ENCODE results near the gene KIF16B.

The KIF16B gene

DNA sequence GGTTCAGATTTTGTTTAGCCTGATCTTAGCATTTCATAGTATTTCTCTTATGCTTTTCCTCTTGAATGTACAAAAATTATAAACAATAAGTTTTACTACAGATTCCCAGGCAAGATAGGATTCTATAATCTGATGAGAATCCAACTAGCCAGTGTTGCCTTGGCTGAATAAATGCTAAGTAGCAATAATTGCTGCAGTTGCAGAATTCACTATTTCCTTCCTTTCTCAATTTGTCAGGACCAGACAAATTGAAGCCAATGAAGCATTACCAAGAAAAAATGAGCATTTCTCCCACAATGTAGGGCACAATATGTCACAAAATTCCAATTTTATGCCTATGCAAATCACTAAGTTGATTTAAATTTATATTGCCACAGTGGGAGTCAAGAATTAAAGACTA, 260.2 kb downstream of the KIF16B start:
- H3K4ac ChIP-seq (ENCODE audit: low read depth in 1 of 2, low read length in 2 of 2): no peak overlapping the region
- peaks cover 2% of the 10 kb centered on the region for H3K4me1 ChIP-seq (ENCODE audit: control insufficient read depth, insufficient read depth, low read depth, low read length)
- no peak overlapping the region for H4K8ac ChIP-seq (ENCODE audit: low read length)
- no peak overlapping the region for H3K9ac ChIP-seq (ENCODE audit: low read length)
- H2BK15ac ChIP-seq (ENCODE audit: low read depth, poor library complexity, severe bottlenecking): no peak overlapping the region
- H3K27me3 ChIP-seq (ENCODE audit: control insufficient read depth in 1 of 2, insufficient read depth in 1 of 2, low read length in 2 of 2): no peaks in the 10 kb centered on the region
- no peaks in the 10 kb centered on the region for H3K79me1 ChIP-seq (replicated peaks; ENCODE audit: low read length, poor library complexity, severe bottlenecking)
- H3K27ac ChIP-seq (ENCODE audit: low read length, poor library complexity, severe bottlenecking): no peak overlapping the region
- no peak overlapping the region for H2BK5ac ChIP-seq (ENCODE audit: low read depth, low read length, poor library complexity, severe bottlenecking)
- no peak for DNase-seq
- no peak overlapping the region for H3K18ac ChIP-seq (ENCODE audit: low read depth in 1 of 2, low read length in 2 of 2)
- H3K9me3 ChIP-seq (ENCODE audit: control insufficient read depth, low read length): no peaks in the 10 kb centered on the region
- no peak overlapping the region for H2AFZ ChIP-seq (ENCODE audit: low read depth, low read length)
- H2BK120ac ChIP-seq (ENCODE audit: low read depth, low read length): no peak overlapping the region
- H3K4me2 ChIP-seq (ENCODE audit: low read length, poor library complexity, severe bottlenecking): no peak overlapping the region
- no peak overlapping the region for H2AK5ac ChIP-seq (ENCODE audit: low read length, severe bottlenecking)
- no peak overlapping the region for H4K91ac ChIP-seq (ENCODE audit: low read length)
- H3K4me3 ChIP-seq (ENCODE audit: insufficient read depth in 1 of 2, low read depth in 1 of 2, low read length in 2 of 2): no peak overlapping the region
- H3K14ac ChIP-seq (ENCODE audit: low read length in 2 of 2): no peak overlapping the region
- H2BK12ac ChIP-seq (ENCODE audit: low read length in 2 of 2): no peak overlapping the region
- peaks cover 3 to 8% of the 10 kb centered on the region in 2 experiments for H3K36me3 ChIP-seq (ENCODE audit: control insufficient read depth in 1 of 2, insufficient read depth in 2 of 2, low read depth in 1 of 2, low read length in 2 of 2)
- H3K23ac ChIP-seq (ENCODE audit: low read length in 2 of 2): no peak overlapping the region

GRCh38 chr20:16311756-16312155, 261.5 kb downstream of the KIF16B start:
- Histone ChIP-seq H3K27ac (ENCODE audit: low read length, poor library complexity, severe bottlenecking) (no peak overlapping the region), H4K91ac (ENCODE audit: low read length) (no peak overlapping the region), H3K9me3 (ENCODE audit: control insufficient read depth, low read length) (no peaks in the 10 kb centered on the region), H3K79me1 (replicated peaks; ENCODE audit: low read length, poor library complexity, severe bottlenecking) (no peaks in the 10 kb centered on the region), H2BK120ac (ENCODE audit: low read depth, low read length) (no peak overlapping the region), H3K36me3 (ENCODE audit: control insufficient read depth in 1 of 2, insufficient read depth in 2 of 2, low read depth in 1 of 2, low read length in 2 of 2) (peaks cover 3 to 8% of the 10 kb centered on the region in 2 experiments), H3K4me2 (ENCODE audit: low read length, poor library complexity, severe bottlenecking) (no peak overlapping the region), H3K14ac (ENCODE audit: low read length in 2 of 2) (no peak overlapping the region), H3K4ac (ENCODE audit: low read depth in 1 of 2, low read length in 2 of 2) (no peak overlapping the region), H3K9ac (ENCODE audit: low read length) (no peak overlapping the region), H2AFZ (ENCODE audit: low read depth, low read length) (no peak overlapping the region), H3K4me1 (ENCODE audit: control insufficient read depth, insufficient read depth, low read depth, low read length) (peaks cover 2% of the 10 kb centered on the region), H3K27me3 (ENCODE audit: control insufficient read depth in 1 of 2, insufficient read depth in 1 of 2, low read length in 2 of 2) (no peaks in the 10 kb centered on the region), H3K4me3 (ENCODE audit: insufficient read depth in 1 of 2, low read depth in 1 of 2, low read length in 2 of 2) (no peak overlapping the region), H2BK12ac (ENCODE audit: low read length in 2 of 2) (no peak overlapping the region), H3K23ac (ENCODE audit: low read length in 2 of 2) (no peak overlapping the region), H3K18ac (ENCODE audit: low read depth in 1 of 2, low read length in 2 of 2) (no peak overlapping the region), H2BK5ac (ENCODE audit: low read depth, low read length, poor library complexity, severe bottlenecking) (no peak overlapping the region), H2BK15ac (ENCODE audit: low read depth, poor library complexity, severe bottlenecking) (no peak overlapping the region), H2AK5ac (ENCODE audit: low read length, severe bottlenecking) (no peak overlapping the region), H4K8ac (ENCODE audit: low read length) (no peak overlapping the region)
- no CpG with 5 or more reads among the region's 1 CpG for WGBS
- DNase-seq: no peak

DNA sequence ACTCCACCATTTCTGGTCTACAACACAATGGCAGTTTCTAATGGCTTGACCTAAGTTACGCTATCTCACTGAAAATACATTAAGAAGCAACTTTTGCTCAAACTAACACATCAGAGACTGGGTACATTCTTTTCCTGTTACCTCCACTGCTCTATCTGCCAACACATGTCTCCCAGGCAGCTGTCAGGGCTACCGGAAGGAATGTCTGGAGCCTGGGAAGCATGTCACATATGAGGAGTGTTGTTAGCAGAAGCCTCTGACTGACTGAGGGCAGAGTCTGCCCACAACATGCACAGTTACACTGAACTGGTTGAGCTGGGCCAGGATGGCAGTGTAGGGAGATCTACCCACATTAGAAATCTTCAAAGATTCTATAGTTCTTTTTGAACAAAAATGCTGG, 264.5 kb downstream of the KIF16B start:
- Histone ChIP-seq H3K79me1 (replicated peaks; ENCODE audit: low read length, poor library complexity, severe bottlenecking) (no peaks in the 10 kb centered on the region), H3K4ac (ENCODE audit: low read depth in 1 of 2, low read length in 2 of 2) (no peak overlapping the region), H3K14ac (ENCODE audit: low read length in 2 of 2) (no peak overlapping the region), H2BK5ac (ENCODE audit: low read depth, low read length, poor library complexity, severe bottlenecking) (no peak overlapping the region), H3K27me3 (ENCODE audit: control insufficient read depth in 1 of 2, insufficient read depth in 1 of 2, low read length in 2 of 2) (no peaks in the 10 kb centered on the region), H2BK120ac (ENCODE audit: low read depth, low read length) (no peak overlapping the region), H3K4me2 (ENCODE audit: low read length, poor library complexity, severe bottlenecking) (no peak overlapping the region), H2BK12ac (ENCODE audit: low read length in 2 of 2) (no peak overlapping the region), H4K91ac (ENCODE audit: low read length) (no peak overlapping the region), H2AK5ac (ENCODE audit: low read length, severe bottlenecking) (no peak overlapping the region), H2BK15ac (ENCODE audit: low read depth, poor library complexity, severe bottlenecking) (no peak overlapping the region), H3K27ac (ENCODE audit: low read length, poor library complexity, severe bottlenecking) (peak overlapping the region; percentile 13), H3K18ac (ENCODE audit: low read depth in 1 of 2, low read length in 2 of 2) (no peak overlapping the region), H3K36me3 (ENCODE audit: control insufficient read depth in 1 of 2, insufficient read depth in 2 of 2, low read depth in 1 of 2, low read length in 2 of 2) (peaks cover 0 to 8% of the 10 kb centered on the region in 2 experiments), H3K9ac (ENCODE audit: low read length) (no peak overlapping the region), H3K9me3 (ENCODE audit: control insufficient read depth, low read length) (peaks cover 3% of the 10 kb centered on the region), H3K4me3 (ENCODE audit: insufficient read depth in 1 of 2, low read depth in 1 of 2, low read length in 2 of 2) (no peak overlapping the region), H4K8ac (ENCODE audit: low read length) (no peak overlapping the region), H3K4me1 (ENCODE audit: control insufficient read depth, insufficient read depth, low read depth, low read length) (peaks cover 2% of the 10 kb centered on the region), H2AFZ (ENCODE audit: low read depth, low read length) (no peak overlapping the region), H3K23ac (ENCODE audit: low read length in 2 of 2) (no peak overlapping the region)
- peak; percentile 1 for DNase-seq
- WGBS: 90% methylated on average over 2 of the region's 2 CpGs

DNA sequence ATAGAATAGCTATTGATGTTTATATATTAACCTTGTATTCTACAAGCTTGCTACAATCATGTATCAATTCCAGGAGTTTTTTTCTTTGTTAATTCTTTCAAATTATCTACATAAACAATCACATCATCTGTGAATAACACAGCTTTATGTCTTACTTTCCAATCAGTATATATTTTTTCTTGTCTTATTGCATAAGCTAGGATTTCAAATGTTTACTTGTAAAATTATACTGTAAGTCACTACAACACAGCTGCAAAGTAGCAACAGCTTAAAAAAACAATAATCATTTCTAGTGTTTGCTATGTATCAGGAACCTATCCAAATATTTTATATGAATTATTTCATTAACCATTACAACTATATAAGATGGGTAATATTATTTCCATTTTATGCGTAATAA, 270.4 kb downstream of the KIF16B start:
- no peak overlapping the region for H2BK5ac ChIP-seq (ENCODE audit: low read depth, low read length, poor library complexity, severe bottlenecking)
- H2AK5ac ChIP-seq (ENCODE audit: low read length, severe bottlenecking): no peak overlapping the region
- H2BK12ac ChIP-seq (ENCODE audit: low read length in 2 of 2): no peak overlapping the region
- H3K79me1 ChIP-seq (replicated peaks; ENCODE audit: low read length, poor library complexity, severe bottlenecking): no peaks in the 10 kb centered on the region
- no peak overlapping the region for H3K9ac ChIP-seq (ENCODE audit: low read length)
- H3K14ac ChIP-seq (ENCODE audit: low read length in 2 of 2): no peak overlapping the region
- no peak overlapping the region for H4K91ac ChIP-seq (ENCODE audit: low read length)
- no CpG with 5 or more reads among the region's 1 CpG for WGBS
- H3K23ac ChIP-seq (ENCODE audit: low read length in 2 of 2): no peak overlapping the region
- no peak overlapping the region for H2BK120ac ChIP-seq (ENCODE audit: low read depth, low read length)
- H3K27ac ChIP-seq (ENCODE audit: low read length, poor library complexity, severe bottlenecking): no peak overlapping the region
- no peak overlapping the region for H3K4me3 ChIP-seq (ENCODE audit: insufficient read depth in 1 of 2, low read depth in 1 of 2, low read length in 2 of 2)
- no peak overlapping the region for H2BK15ac ChIP-seq (ENCODE audit: low read depth, poor library complexity, severe bottlenecking)
- no peaks in the 10 kb centered on the region for H3K4me1 ChIP-seq (ENCODE audit: control insufficient read depth, insufficient read depth, low read depth, low read length)
- no peak overlapping the region for H3K18ac ChIP-seq (ENCODE audit: low read depth in 1 of 2, low read length in 2 of 2)
- DNase-seq: no peak
- no peaks in the 10 kb centered on the region for H3K36me3 ChIP-seq (ENCODE audit: control insufficient read depth in 1 of 2, insufficient read depth in 2 of 2, low read depth in 1 of 2, low read length in 2 of 2)
- peaks cover 31% of the 10 kb centered on the region for H3K9me3 ChIP-seq (ENCODE audit: control insufficient read depth, low read length)
- no peak overlapping the region for H4K8ac ChIP-seq (ENCODE audit: low read length)
- no peaks in the 10 kb centered on the region for H3K27me3 ChIP-seq (ENCODE audit: control insufficient read depth in 1 of 2, insufficient read depth in 1 of 2, low read length in 2 of 2)
- no peak overlapping the region for H3K4me2 ChIP-seq (ENCODE audit: low read length, poor library complexity, severe bottlenecking)
- H2AFZ ChIP-seq (ENCODE audit: low read depth, low read length): no peak overlapping the region
- H3K4ac ChIP-seq (ENCODE audit: low read depth in 1 of 2, low read length in 2 of 2): no peak overlapping the region

All from mesenchymal stem cell (in vitro differentiated cells and primary cell).